HG03521 (cell line): ENCODE measurements around the gene BCORL1.
A peak's percentile ranks its signal among the peaks of the same experiment; 100 is the strongest.

Source experiments
- ATAC-seq: cut with Tn5 transposase; IDR thresholded peaks from one replicate; pipeline ENCODE4 v1.9.1; 2021; ENCODE audit warnings: mild to moderate bottlenecking, moderate library complexity; ENCODE audit not compliant: unreplicated experiment

The BCORL1 gene

DNA sequence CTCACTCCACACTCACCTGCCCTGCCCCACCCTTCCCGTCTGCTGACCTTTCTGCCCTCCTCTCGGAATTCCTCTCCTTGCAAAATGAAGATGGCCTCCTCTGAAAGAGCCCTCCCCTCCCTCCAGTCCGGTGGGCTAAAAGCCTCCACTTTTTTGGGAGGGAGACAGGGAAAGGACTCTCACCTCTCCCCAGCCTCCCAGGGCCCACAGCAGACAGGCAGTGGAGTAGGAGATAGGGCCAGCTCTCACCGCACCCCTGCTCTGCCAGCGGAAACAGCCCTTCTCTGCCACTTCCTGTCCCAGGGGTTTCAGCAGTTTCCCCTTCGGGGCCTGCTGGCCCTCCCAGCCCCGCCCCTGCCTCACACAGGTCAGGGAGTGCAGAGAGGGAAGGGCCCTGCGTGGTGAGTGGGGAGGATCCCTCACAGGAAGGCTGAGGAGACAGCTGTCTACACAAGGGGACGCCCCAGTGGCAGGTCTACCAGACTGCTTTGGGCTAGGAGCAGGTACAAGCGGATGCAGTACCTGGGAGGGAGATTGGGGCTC lies 109.6 kb downstream of the BCORL1 start:
- peak; percentile 99 for ATAC-seq

DNA sequence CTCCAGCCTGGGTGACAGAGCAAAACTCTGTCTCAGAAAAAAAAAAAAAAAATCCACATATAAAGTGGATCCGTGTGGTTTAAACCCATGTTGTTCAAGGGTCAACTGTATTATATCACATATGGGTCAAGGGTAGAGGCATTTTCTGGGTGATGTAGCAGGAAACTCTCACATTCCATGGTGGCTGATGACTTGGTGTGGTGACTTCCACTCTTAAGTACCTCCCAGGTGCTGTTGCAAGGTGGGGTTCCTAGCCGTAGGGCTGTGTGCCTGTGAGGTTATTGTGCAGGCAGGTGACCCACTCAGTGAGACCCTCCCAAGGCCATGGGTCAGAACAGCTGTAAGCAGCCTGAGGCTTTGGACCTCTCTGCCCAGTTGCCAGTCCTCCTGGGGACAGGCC lies 110.8 kb downstream of the BCORL1 start:
- no peak for ATAC-seq

DNA sequence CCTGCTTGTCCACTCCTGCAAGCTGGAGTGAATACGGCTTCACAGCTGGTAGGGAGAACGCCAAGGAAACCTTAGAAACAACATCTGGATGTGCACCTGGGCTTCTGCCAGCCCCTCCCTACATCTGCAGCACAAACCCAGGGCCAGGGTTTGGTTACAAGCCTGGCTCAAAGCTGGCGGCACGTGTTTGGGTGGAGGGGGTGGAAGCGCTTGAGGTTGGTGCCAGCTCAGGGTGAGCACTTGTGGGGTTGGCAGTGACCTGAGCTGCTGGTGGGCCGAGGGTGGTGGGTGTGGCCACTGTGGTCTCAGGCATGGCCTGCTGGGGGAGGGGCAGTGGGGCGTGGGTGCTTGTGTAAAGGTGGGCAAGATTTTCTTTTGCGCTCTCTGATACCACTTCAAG lies 112.3 kb downstream of the BCORL1 start:
- ATAC-seq: no peak

DNA sequence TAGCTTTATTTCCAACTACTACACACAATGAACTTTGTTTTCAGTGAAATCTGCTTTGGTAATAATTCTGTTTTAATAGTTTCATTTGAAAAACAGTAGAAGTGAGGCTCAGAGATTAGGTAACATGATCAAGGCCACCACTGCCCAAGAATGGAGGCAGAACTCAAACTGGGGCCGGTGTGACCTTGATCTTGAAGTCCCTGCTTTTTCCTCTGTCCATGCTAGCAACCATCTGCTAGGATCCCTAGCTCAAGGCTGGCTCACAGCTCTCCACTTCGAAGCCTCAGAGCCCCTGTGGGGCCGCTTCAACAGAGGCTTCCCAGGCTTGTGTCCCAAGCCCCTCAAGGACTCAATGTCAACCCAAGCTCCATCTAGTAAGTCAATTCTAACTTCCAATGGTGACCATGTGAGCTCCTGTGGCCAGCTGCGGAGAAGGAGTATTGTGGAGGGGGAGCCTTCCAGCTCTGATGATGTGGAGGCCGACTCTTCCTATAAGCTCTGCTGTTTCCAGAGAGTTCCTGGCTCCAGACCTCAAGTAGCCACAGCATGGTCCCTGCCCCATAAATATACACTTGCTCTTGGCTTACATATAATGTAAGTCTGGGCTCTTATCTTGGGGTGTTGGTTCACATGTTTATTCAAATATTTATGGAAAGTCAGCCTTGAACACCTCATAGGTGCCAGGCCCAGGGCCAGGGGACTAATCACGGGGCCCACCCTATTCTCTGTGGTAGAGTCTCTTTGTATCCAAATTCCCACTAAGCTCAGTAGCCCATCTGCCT lies 113.0 kb downstream of the BCORL1 start:
- ATAC-seq: no peak

DNA sequence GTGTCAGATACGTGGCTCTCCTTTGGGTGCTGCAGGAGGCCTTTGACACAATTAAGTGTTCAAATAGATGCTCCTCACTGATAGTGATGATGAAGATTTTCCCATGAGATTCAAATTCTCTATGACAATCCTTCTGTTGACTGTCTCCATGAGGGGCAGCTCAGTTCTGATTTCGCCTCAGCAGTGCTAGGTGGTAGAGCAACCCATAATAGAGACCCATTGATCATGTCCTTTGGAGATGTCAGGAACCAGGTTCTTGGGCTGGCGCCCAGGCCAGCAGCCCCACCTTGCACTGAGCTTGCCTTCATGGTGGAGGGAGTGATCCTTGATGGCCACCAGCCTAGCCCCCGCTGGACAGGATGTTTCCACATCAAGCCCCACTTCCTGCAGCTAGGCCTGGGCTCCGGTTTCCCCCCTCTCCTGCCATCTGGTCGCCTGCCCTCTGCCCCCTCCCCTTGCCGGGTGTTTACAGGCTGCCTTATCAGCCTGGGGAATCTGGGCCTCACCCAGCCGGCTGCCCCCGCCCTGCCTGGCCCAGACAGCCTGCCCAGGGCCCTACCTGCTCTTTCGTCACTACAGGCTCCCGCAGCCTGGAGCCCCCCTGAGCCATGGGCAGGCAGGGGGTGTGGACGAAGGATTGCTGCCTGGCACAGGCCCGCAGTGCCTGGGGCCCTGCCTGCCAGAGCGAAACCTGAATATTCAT lies 115.2 kb downstream of the BCORL1 start:
- ATAC-seq: no peak

DNA sequence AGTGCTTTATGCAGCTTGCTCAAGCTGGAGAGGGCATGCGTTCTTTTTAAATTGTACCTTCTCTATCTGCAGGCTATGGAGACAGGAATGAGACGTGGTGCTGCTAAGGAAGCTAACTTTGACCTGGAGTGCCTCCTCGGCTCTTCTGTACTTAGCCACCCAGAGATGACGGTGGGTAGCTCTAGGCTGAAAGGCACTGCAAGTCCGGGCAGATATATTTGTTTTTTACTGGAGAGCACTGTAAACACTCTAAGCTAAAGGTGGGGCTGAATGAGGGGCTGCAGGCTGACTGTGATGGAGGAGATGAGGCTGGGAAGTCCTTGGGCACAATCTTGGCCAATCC lies 115.7 kb downstream of the BCORL1 start:
- no peak for ATAC-seq

DNA sequence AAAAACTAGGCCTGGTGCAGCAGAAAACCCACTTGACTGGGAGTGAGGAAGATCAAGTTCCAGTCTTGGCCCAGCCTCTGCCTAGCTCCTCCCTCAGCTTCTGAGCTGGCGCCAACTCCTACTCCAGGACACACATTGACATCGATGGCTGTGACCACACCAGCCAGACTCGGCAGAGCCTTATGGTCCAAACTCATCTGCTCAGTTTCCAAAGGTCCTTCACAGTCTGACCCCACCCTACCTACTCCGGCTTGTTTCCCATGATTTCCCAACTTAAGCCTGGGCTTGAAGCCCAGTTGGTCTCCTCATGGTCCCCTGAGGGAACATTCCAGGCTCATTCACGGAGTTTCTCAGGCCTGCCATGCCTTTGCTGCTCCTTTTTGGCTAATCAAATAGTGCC lies 117.7 kb downstream of the BCORL1 start:
- ATAC-seq: no peak

DNA sequence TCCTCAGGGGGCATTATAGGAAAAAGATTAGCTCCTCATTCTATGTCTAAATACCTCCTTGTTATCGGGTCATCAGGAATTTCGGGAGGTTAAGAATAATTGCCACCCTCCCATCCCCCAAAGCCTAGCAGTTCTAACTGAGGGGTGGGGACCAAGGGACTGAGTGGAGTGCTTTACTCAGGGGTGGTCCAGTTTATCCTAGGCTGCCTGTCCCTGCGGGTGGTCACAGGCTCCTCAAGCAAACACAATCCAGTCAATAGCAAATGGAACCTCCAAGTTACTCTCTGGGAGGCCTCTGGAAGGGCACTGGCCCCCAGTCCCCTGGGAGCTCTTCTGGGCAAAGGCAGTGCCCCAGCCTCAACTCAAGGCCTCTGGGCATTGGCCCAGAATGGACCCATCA lies 121.2 kb downstream of the BCORL1 start:
- ATAC-seq: no peak

DNA sequence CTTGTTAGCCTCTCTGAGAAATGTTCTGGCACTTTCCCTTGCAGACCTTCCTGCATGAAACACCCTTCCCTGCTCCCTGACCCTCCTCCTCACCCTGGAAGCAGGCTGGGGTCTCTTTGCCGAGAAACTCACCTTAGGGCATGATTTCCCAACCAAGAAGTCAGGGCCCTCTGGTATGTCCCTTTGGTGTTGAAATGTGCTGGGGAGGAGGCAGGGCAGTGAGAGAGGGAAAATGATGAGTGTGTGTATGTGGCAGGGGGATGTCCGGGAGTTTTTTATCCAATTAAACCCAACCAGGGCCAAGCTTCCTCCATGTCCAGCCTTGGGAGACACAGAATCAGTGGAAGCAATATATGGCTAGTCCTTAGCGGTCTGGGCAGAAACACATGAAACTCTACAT lies 122.8 kb downstream of the BCORL1 start:
- ATAC-seq: no peak

DNA sequence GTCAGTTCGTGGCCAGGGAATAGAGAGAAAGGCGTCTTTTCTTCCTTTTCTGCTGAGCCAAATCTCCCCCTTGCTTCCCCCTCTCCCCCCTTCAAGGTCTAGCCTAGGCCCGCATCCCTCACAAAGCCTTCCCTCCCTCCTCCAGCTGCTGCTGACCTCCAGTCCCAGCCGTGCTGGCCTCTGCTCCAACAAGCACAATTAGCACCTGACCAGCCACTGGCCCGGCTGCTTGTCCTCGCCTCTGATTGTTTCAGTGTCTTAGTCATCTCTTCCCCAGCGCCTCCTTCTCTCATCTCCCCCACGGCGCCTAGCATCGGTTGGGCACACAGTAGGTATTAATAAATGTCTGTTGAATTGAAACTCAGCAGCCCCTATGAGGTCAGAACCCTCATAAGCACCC lies 123.6 kb downstream of the BCORL1 start:
- no peak for ATAC-seq
